ENCODE data around the gene KIF11.
"Not testable (repeated sequence)": the region's sequence is repeated elsewhere in the genome, so short reads cannot be mapped to it uniquely, and the experiment has no call there.

KIF11 gene

GRCh38 chr10:92553959-92554358 lies 39.0 kb upstream of the KIF11 start:
- DNase-seq (ENCODE audit: low spot score): no peak
- no peak for TF ChIP-seq CTCF (conservative IDR thresholded peaks at IDR 0.05; ENCODE audit: low read depth)
- POLR2A ChIA-PET (ENCODE audit: low non-redundant PET): no interaction called here
- H3K27ac ChIP-seq: no peak overlapping the region
- CTCF ChIA-PET: no interaction called here

- H3K27ac ChIP-seq: no peak overlapping the region
- POLR2A ChIA-PET (ENCODE audit: low non-redundant PET): no interaction called here
- TF ChIP-seq CTCF (conservative IDR thresholded peaks at IDR 0.05; ENCODE audit: low read depth): no peak
- no peak for DNase-seq (ENCODE audit: low spot score)
- CTCF ChIA-PET: no interaction called here
Measured at GRCh38 chr10:92559046-92559445, 33.9 kb upstream of the KIF11 start.

- POLR2A ChIA-PET (ENCODE audit: low non-redundant PET): no interaction called here
Measured at GRCh38 chr10:92562424-92562823, 30.5 kb upstream of the KIF11 start.

GRCh38 chr10:92567952-92568600 lies 24.9 kb upstream of the KIF11 start:
- no peak for TF ChIP-seq CTCF (conservative IDR thresholded peaks at IDR 0.05; ENCODE audit: low read depth)
- peak overlapping the region; percentile 42; the same call in 1 of the 2 replicates for H3K27ac ChIP-seq
- peak; percentile 71 for DNase-seq (ENCODE audit: low spot score)
- CTCF ChIA-PET: no interaction called here
- POLR2A ChIA-PET (ENCODE audit: low non-redundant PET): no interaction called here

More at GRCh38 chr10:92562424-92562823, 30.5 kb upstream of the KIF11 start:
- H3K27ac ChIP-seq: no peak overlapping the region
- CTCF ChIA-PET: interaction anchor here (0.6 kb wide), 1 partner anchor 45 kb away, joined by 5 read pairs; no protein-coding TSS in a partner anchor
- no peak for TF ChIP-seq CTCF (conservative IDR thresholded peaks at IDR 0.05; ENCODE audit: low read depth)
- no peak for DNase-seq (ENCODE audit: low spot score)

GRCh38 chr10:92569071-92569470 lies 23.9 kb upstream of the KIF11 start:
- no peak for DNase-seq (ENCODE audit: low spot score)
- ChIA-PET POLR2A (ENCODE audit: low non-redundant PET) (no interaction called here), CTCF (no interaction called here)
- no peak overlapping the region for H3K27ac ChIP-seq
- no peak for TF ChIP-seq CTCF (conservative IDR thresholded peaks at IDR 0.05; ENCODE audit: low read depth)

- POLR2A ChIA-PET (ENCODE audit: low non-redundant PET); H3K27ac ChIP-seq; CTCF ChIA-PET; DNase-seq (ENCODE audit: low spot score): not testable (repeated sequence)
Measured at GRCh38 chr10:92569663-92570062, 23.3 kb upstream of the KIF11 start.

GRCh38 chr10:92571649-92572048 lies 21.3 kb upstream of the KIF11 start:
- no peak overlapping the region for H3K27ac ChIP-seq
- ChIA-PET CTCF (interaction anchor here (0.7 to 2.2 kb wide), 4 partner anchors 15 to 909 kb away, joined by 3 to 10 read pairs (median 6); no protein-coding TSS in a partner anchor), POLR2A (ENCODE audit: low non-redundant PET) (interaction anchor here (0.6 kb wide), 1 partner anchor 299 kb away, joined by 3 read pairs; no protein-coding TSS in a partner anchor)
- DNase-seq (ENCODE audit: low spot score): no peak
- TF ChIP-seq CTCF (conservative IDR thresholded peaks at IDR 0.05; ENCODE audit: low read depth): no peak

Data from RWPE1 (cell line).